ENCODE measurements around the gene EFNA2. TPM values are rescaled to one million over a fixed set of nuclear protein-coding genes. Genes with fewer than 3 reads are reported as not detected.

The EFNA2 gene
- total and polyA plus RNA-seq, 2 experiments from 2014 or later: 2.7 to 10.3 TPM

GRCh38 chr19:1282588-1283206, 3.0 kb upstream of the EFNA2 start (continued):
- TF ChIP-seq REST (IDR thresholded peaks at IDR 0.05; ENCODE audit: unreplicated experiment) (no peak), ZNF331 (CRISPR knock-in tag; IDR thresholded peaks at IDR 0.05; ENCODE audit: low read depth) (no peak), CREB1 (CRISPR knock-in tag; IDR thresholded peaks at IDR 0.05; ENCODE audit: low read depth) (no peak)

- H3K27me3 ChIP-seq (ENCODE audit: insufficient read depth): peaks cover 26% of the 10 kb centered on the region
- H3K36me3 ChIP-seq (ENCODE audit: insufficient read depth): no peaks in the 10 kb centered on the region
- H3K27ac ChIP-seq (ENCODE audit: low read depth): no peak overlapping the region
- no peak overlapping the region for H3K4me3 Mint-ChIP-seq
- peaks cover 26% of the 10 kb centered on the region for H3K27me3 Mint-ChIP-seq (ENCODE audit: insufficient read depth, low read depth, poor library complexity)
- DNase-seq (ENCODE audit: low spot score): no peak
- peaks cover 7% of the 10 kb centered on the region; the same call in 2 of the 3 replicates for H3K36me3 Mint-ChIP-seq (ENCODE audit: low read depth)
- peaks cover 31% of the 10 kb centered on the region for H3F3A ChIP-seq (replicated peaks; ENCODE audit: low read depth)
- H3K27ac Mint-ChIP-seq: no peak overlapping the region
- H3K9me2 ChIP-seq (ENCODE audit: insufficient read depth): no peaks in the 10 kb centered on the region
- H3K4me2 ChIP-seq: no peak overlapping the region
- no peaks in the 10 kb centered on the region for H3K79me2 ChIP-seq (replicated peaks; ENCODE audit: insufficient read depth)
- no peak overlapping the region for H2AFZ ChIP-seq
- H3K4me3 ChIP-seq: no peak overlapping the region
- H3K4me1 ChIP-seq (ENCODE audit: insufficient read depth): no peaks in the 10 kb centered on the region
- H3K9me3 Mint-ChIP-seq: no peaks in the 10 kb centered on the region; the same call in 2 of the 3 replicates
- H3K4me1 Mint-ChIP-seq: peaks cover 18% of the 10 kb centered on the region
- ATAC-seq: peak; percentile 4; the same call in 2 of the 3 replicates
- H4K20me1 ChIP-seq (replicated peaks; ENCODE audit: insufficient read depth): no peaks in the 10 kb centered on the region
- TF ChIP-seq CREB1 (CRISPR knock-in tag; IDR thresholded peaks at IDR 0.05; ENCODE audit: low read depth) (no peak), POLR2AphosphoS5 (IDR thresholded peaks at IDR 0.05; ENCODE audit: low read depth) (no peak), STAT1 (IDR thresholded peaks at IDR 0.05; ENCODE audit: unreplicated experiment) (no peak), REST (IDR thresholded peaks at IDR 0.05; ENCODE audit: unreplicated experiment) (no peak), ZNF462 (CRISPR knock-in tag; IDR thresholded peaks at IDR 0.05) (no peak), ZNF114 (CRISPR knock-in tag; IDR thresholded peaks at IDR 0.05) (no peak)
Observed at GRCh38 chr19:1283207-1283916, 2.3 kb upstream of the EFNA2 start.

All from GM23338 (cell line).